AG10803 (cell line): ENCODE results near the gene NEDD4L.

Experiments used
- DNase-seq: peaks from one replicate; pipeline ENCODE4 v3.0.0; 2010; ENCODE audit warnings: low read depth
- H3K4me3 ChIP-seq: 2 replicates; pipeline ENCODE4 v1.5.1; 2011; ENCODE audit warnings: mild to moderate bottlenecking, low read length, control low read depth
- CTCF ChIP-seq: conservative IDR thresholded peaks from 2 replicates; pipeline ENCODE4 v1.5.1; 2011; ENCODE audit warnings: mild to moderate bottlenecking, low read length, control low read depth, inconsistent platforms

NEDD4L gene

GRCh38 chr18:58320907-58321561, 277.0 kb downstream of the NEDD4L start:
- no peak for TF ChIP-seq CTCF
- H3K4me3 ChIP-seq: no peak overlapping the region
- DNase-seq: no peak

- peak; percentile 87 for DNase-seq
- TF ChIP-seq CTCF: peak; percentile 76
- no peak overlapping the region for H3K4me3 ChIP-seq
Observed at GRCh38 chr18:58321986-58322385, 278.0 kb downstream of the NEDD4L start.

GRCh38 chr18:58322464-58322863, 278.4 kb downstream of the NEDD4L start:
- TF ChIP-seq CTCF: no peak
- DNase-seq: no peak
- no peak overlapping the region for H3K4me3 ChIP-seq

- H3K4me3 ChIP-seq: no peak overlapping the region
- no peak for TF ChIP-seq CTCF
- no peak for DNase-seq
Observed at GRCh38 chr18:58323866-58324762, 280.1 kb downstream of the NEDD4L start.

- no peak for TF ChIP-seq CTCF
- no peak for DNase-seq
- H3K4me3 ChIP-seq: no peak overlapping the region
Observed at GRCh38 chr18:58324824-58325480, 280.9 kb downstream of the NEDD4L start.

- TF ChIP-seq CTCF: no peak
- H3K4me3 ChIP-seq: no peak overlapping the region
- peak; percentile 70 for DNase-seq
Observed at GRCh38 chr18:58325494-58325893, 281.5 kb downstream of the NEDD4L start.
